ENCODE measurements around the gene TEX2.
"Not testable (repeated sequence)": the region's sequence is repeated elsewhere in the genome, so short reads cannot be mapped to it uniquely, and the experiment has no call there.

Gene TEX2

GRCh38 chr17:64223931-64224629 lies 39.0 kb downstream of the TEX2 start:
- Histone ChIP-seq H3K9me3 (ENCODE audit: insufficient read depth, low read length) (no peaks in the 10 kb centered on the region), H3K4me3 (ENCODE audit: insufficient read depth, low read length, poor library complexity, severe bottlenecking) (no peak overlapping the region), H3K36me3 (ENCODE audit: low read length) (no peaks in the 10 kb centered on the region), H3K9me2 (replicated peaks; ENCODE audit: insufficient read depth, low read length) (no peaks in the 10 kb centered on the region), H3K9ac (ENCODE audit: low read length) (no peak overlapping the region), H3K79me2 (ENCODE audit: insufficient read depth, low read length) (no peaks in the 10 kb centered on the region), H4K20me1 (ENCODE audit: low read depth, low read length) (no peaks in the 10 kb centered on the region), H3F3A (ENCODE audit: insufficient read depth) (no peaks in the 10 kb centered on the region), H3K27ac (ENCODE audit: low read depth, low read length) (no peak overlapping the region), H3K27me3 (ENCODE audit: low read length) (no peaks in the 10 kb centered on the region), H2AFZ (ENCODE audit: low read depth, low read length, severe bottlenecking) (no peak overlapping the region), H3K4me2 (ENCODE audit: low read depth, low read length, poor library complexity, severe bottlenecking) (no peak overlapping the region)
- TF ChIP-seq, protein P1, sequence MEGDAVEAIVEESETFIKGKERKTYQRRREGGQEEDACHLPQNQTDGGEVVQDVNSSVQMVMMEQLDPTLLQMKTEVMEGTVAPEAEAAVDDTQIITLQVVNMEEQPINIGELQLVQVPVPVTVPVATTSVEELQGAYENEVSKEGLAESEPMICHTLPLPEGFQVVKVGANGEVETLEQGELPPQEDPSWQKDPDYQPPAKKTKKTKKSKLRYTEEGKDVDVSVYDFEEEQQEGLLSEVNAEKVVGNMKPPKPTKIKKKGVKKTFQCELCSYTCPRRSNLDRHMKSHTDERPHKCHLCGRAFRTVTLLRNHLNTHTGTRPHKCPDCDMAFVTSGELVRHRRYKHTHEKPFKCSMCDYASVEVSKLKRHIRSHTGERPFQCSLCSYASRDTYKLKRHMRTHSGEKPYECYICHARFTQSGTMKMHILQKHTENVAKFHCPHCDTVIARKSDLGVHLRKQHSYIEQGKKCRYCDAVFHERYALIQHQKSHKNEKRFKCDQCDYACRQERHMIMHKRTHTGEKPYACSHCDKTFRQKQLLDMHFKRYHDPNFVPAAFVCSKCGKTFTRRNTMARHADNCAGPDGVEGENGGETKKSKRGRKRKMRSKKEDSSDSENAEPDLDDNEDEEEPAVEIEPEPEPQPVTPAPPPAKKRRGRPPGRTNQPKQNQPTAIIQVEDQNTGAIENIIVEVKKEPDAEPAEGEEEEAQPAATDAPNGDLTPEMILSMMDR (IDR thresholded peaks at IDR 0.05; ENCODE audit: insufficient read depth, low read length, poor library complexity, severe bottlenecking): no peak
- no peak for TF ChIP-seq EZH2phosphoT487 (conservative IDR thresholded peaks at IDR 0.05; ENCODE audit: low read length)

- no peak for TF ChIP-seq EZH2phosphoT487 (conservative IDR thresholded peaks at IDR 0.05; ENCODE audit: low read length)
- TF ChIP-seq, protein P1 (IDR thresholded peaks at IDR 0.05; ENCODE audit: insufficient read depth, low read length, poor library complexity, severe bottlenecking): no peak
- H3K4me2 ChIP-seq (ENCODE audit: low read depth, low read length, poor library complexity, severe bottlenecking): no peak overlapping the region
- no peak overlapping the region for H2AFZ ChIP-seq (ENCODE audit: low read depth, low read length, severe bottlenecking)
- H3K9ac ChIP-seq (ENCODE audit: low read length): no peak overlapping the region
- H3K27ac ChIP-seq (ENCODE audit: low read depth, low read length): no peak overlapping the region
- no peaks in the 10 kb centered on the region for H3K79me2 ChIP-seq (ENCODE audit: insufficient read depth, low read length)
- H3K9me3 ChIP-seq (ENCODE audit: insufficient read depth, low read length): no peaks in the 10 kb centered on the region
- H3F3A ChIP-seq (ENCODE audit: insufficient read depth): no peaks in the 10 kb centered on the region
- no peaks in the 10 kb centered on the region for H4K20me1 ChIP-seq (ENCODE audit: low read depth, low read length)
- H3K4me3 ChIP-seq (ENCODE audit: insufficient read depth, low read length, poor library complexity, severe bottlenecking): no peak overlapping the region
- H3K36me3 ChIP-seq (ENCODE audit: low read length): no peaks in the 10 kb centered on the region
- no peaks in the 10 kb centered on the region for H3K27me3 ChIP-seq (ENCODE audit: low read length)
- H3K9me2 ChIP-seq (replicated peaks; ENCODE audit: insufficient read depth, low read length): no peaks in the 10 kb centered on the region
These were observed 39.8 kb downstream of the TEX2 start for GRCh38 chr17:64223283-64223682.

DNA sequence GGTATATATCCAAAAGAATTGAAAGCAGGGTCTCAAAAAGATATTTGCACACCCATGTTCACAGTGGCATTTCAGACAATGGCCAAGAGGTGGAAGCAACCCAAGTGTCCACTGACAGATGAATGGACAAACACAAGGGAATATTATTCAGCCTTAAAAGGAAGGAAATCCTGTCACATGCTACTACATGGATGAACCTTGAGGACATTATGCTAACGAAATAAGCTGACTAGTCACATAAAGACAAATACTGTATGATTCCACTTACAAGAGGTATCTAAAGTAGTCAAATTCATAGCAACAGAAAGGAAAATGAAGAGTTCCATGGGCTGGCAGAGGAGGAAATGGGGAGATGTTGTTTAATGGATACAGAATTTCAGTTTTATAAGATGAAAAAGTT lies 41.4 kb downstream of the TEX2 start:
- no peak overlapping the region for H2AFZ ChIP-seq (ENCODE audit: low read depth, low read length, severe bottlenecking)
- H3K9me2 ChIP-seq (replicated peaks; ENCODE audit: insufficient read depth, low read length): no peaks in the 10 kb centered on the region
- no peak for TF ChIP-seq EZH2phosphoT487 (conservative IDR thresholded peaks at IDR 0.05; ENCODE audit: low read length)
- TF ChIP-seq, protein P1 (IDR thresholded peaks at IDR 0.05; ENCODE audit: insufficient read depth, low read length, poor library complexity, severe bottlenecking): no peak
- H3K27ac ChIP-seq (ENCODE audit: low read depth, low read length): no peak overlapping the region
- no peaks in the 10 kb centered on the region for H4K20me1 ChIP-seq (ENCODE audit: low read depth, low read length)
- H3K4me3 ChIP-seq (ENCODE audit: insufficient read depth, low read length, poor library complexity, severe bottlenecking): no peak overlapping the region
- no peaks in the 10 kb centered on the region for H3K9me3 ChIP-seq (ENCODE audit: insufficient read depth, low read length)
- H3K4me2 ChIP-seq (ENCODE audit: low read depth, low read length, poor library complexity, severe bottlenecking): no peak overlapping the region
- H3K9ac ChIP-seq (ENCODE audit: low read length): no peak overlapping the region
- no peaks in the 10 kb centered on the region for H3F3A ChIP-seq (ENCODE audit: insufficient read depth)
- H3K27me3 ChIP-seq (ENCODE audit: low read length): no peaks in the 10 kb centered on the region
- H3K79me2 ChIP-seq (ENCODE audit: insufficient read depth, low read length): no peaks in the 10 kb centered on the region
- no peaks in the 10 kb centered on the region for H3K36me3 ChIP-seq (ENCODE audit: low read length)

- H3K9me3 ChIP-seq (ENCODE audit: insufficient read depth, low read length); H3F3A ChIP-seq (ENCODE audit: insufficient read depth); H3K9me2 ChIP-seq (replicated peaks; ENCODE audit: insufficient read depth, low read length); H3K27me3 ChIP-seq (ENCODE audit: low read length); H3K36me3 ChIP-seq (ENCODE audit: low read length); H2AFZ ChIP-seq (ENCODE audit: low read depth, low read length, severe bottlenecking); H3K79me2 ChIP-seq (ENCODE audit: insufficient read depth, low read length); H3K27ac ChIP-seq (ENCODE audit: low read depth, low read length); H3K9ac ChIP-seq (ENCODE audit: low read length); H3K4me3 ChIP-seq (ENCODE audit: insufficient read depth, low read length, poor library complexity, severe bottlenecking); H3K4me2 ChIP-seq (ENCODE audit: low read depth, low read length, poor library complexity, severe bottlenecking); H4K20me1 ChIP-seq (ENCODE audit: low read depth, low read length): not testable (repeated sequence)
These were observed 42.5 kb downstream of the TEX2 start for GRCh38 chr17:64220604-64221003.

All from SU-DHL-6 (cell line).